Caco-2 (cell line): Measurements from ENCODE around the gene EDDM3A. TPM values are rescaled to one million over a fixed set of nuclear protein-coding genes. Genes with fewer than 3 reads are reported as not detected.
"Not testable (repeated sequence)": the region's sequence is repeated elsewhere in the genome, so short reads cannot be mapped to it uniquely, and the experiment has no call there.

ENCODE experiments used
- BruUV-seq: library from RNA; stranded (reverse); fragments of 400-500 nt; replicated peaks from 2 replicates; lab custom pipeline; 2021; lab: Mats Ljungman, UMichigan
- CTCF ChIA-PET: fragments of 300-600 bp; sonication (Branson Sonifier 250); formaldehyde crosslinking; loops from one replicate; lab custom pipeline; 2022; ENCODE audit warnings: antibody characterized with exemption; lab: Charles Lee
- POLR2A ChIA-PET: fragments of 300-600 bp; sonication (Branson Sonifier 250); formaldehyde crosslinking; loops from one replicate; lab custom pipeline; 2022; ENCODE audit warnings: antibody characterized with exemption; lab: Charles Lee
- DNase-seq, 2 experiments: peaks; one replicate each; pipeline versions ENCODE4 v3.0.0 to v3.0.0-alpha.2; 2020 to 2022
- H3K27me3 ChIP-seq: replicated peaks from 2 replicates; pipeline ENCODE4 v1.6.0; 2011; ENCODE audit warnings: low read length; ENCODE audit not compliant: control insufficient read depth, insufficient read depth
- H3K36me3 ChIP-seq: 2 replicates; pipeline ENCODE4 v1.5.1; 2011; ENCODE audit warnings: low read length; ENCODE audit not compliant: control insufficient read depth, insufficient read depth
- H3K4me1 ChIP-seq: fragments of 250-450 bp; sonication (Bioruptor Pico); 2 replicates; pipeline ENCODE4 v1.5.1; 2020; ENCODE audit warnings: mild to moderate bottlenecking
- H3K4me3 ChIP-seq: 2 replicates; pipeline ENCODE4 v1.5.1; 2011; ENCODE audit warnings: low read depth, mild to moderate bottlenecking, control low read depth, low read length
- H3K9me3 ChIP-seq: fragments of 250-450 bp; sonication (Bioruptor Pico); 2 replicates; pipeline ENCODE4 v1.5.1; 2020; ENCODE audit warnings: mild to moderate bottlenecking, moderate library complexity
- H3K27ac Mint-ChIP-seq: one replicate; pipeline ENCODE4 v1.8.0; 2022; ENCODE audit warnings: mixed read lengths; ENCODE audit not compliant: unreplicated experiment
- H3K27me3 Mint-ChIP-seq: one replicate; pipeline ENCODE4 v1.8.0; 2022; ENCODE audit warnings: mixed read lengths; ENCODE audit not compliant: insufficient read depth, unreplicated experiment
- H3K36me3 Mint-ChIP-seq: one replicate; pipeline ENCODE4 v1.8.0; 2022; ENCODE audit warnings: mild to moderate bottlenecking, mixed read lengths; ENCODE audit not compliant: insufficient read depth, unreplicated experiment
- H3K4me1 Mint-ChIP-seq: one replicate; pipeline ENCODE4 v1.8.0; 2022; ENCODE audit warnings: low read depth, mixed read lengths; ENCODE audit not compliant: unreplicated experiment
- H3K4me3 Mint-ChIP-seq: one replicate; pipeline ENCODE4 v1.8.0; 2022; ENCODE audit warnings: mild to moderate bottlenecking, moderate library complexity, mixed read lengths; ENCODE audit not compliant: unreplicated experiment
- H3K9me3 Mint-ChIP-seq: one replicate; pipeline ENCODE4 v1.8.0; 2022; ENCODE audit warnings: mixed read lengths; ENCODE audit not compliant: unreplicated experiment
- CTCF ChIP-seq, 2 experiments: fragments of 200-600 bp in 1 of 2; IDR thresholded peaks; 1 replicate in 1 of 2; 2 replicates in 1 of 2; pipeline versions ENCODE4 v1.5.1 to v1.8.0; 2011 to 2022; ENCODE audit warnings: antibody characterized with exemption in 1 of 2, control low read depth in 1 of 2, inconsistent platforms in 1 of 2, low read depth in 1 of 2, low read length in 1 of 2, mild to moderate bottlenecking in 1 of 2, moderate library complexity in 1 of 2; ENCODE audit not compliant: insufficient read depth in 1 of 2, severe bottlenecking in 1 of 2, unreplicated experiment in 1 of 2
- intact Hi-C: fragments of 100-400 bp; cut with micrococcal nuclease; formaldehyde crosslinking; loops from one replicate; pipeline ENCODE4 v1.10.0; 2022; ENCODE audit not compliant: unreplicated experiment
- total RNA-seq: library from RNA; stranded (reverse); gene quantifications from 2 replicates; pipeline ENCODE4 v1.2.3, GENCODE V29; 2022

Gene EDDM3A
- total RNA-seq, 1 experiment from 2014 or later = not detected

GRCh38 chr14:20720741-20721140 is 24.9 kb upstream of the EDDM3A start:
- Histone ChIP-seq H3K27me3 (no peaks in the 10 kb centered on the region), H3K36me3 (no peaks in the 10 kb centered on the region), H3K4me3 (no peak overlapping the region), H3K9me3 (no peaks in the 10 kb centered on the region), H3K4me1 (peaks cover 23% of the 10 kb centered on the region)
- BruUV-seq = no TSS peak
- ChIA-PET POLR2A (no interaction called here), CTCF (no interaction called here)
- no peaks in the 10 kb centered on the region for H3K27me3 Mint-ChIP-seq
- intact Hi-C loops = loop anchor here (2.0 kb wide), 1 partner anchor 14 kb away; no protein-coding TSS in a partner anchor
- peaks cover 22% of the 10 kb centered on the region for H3K4me1 Mint-ChIP-seq
- no peak overlapping the region for H3K4me3 Mint-ChIP-seq
- H3K27ac Mint-ChIP-seq = peak overlapping the region; percentile 92
- DNase-seq = no peak
- TF ChIP-seq CTCF (IDR thresholded peaks at IDR 0.05; ENCODE audit: insufficient read depth in 1 of 2, low read depth in 1 of 2, low read length in 1 of 2, severe bottlenecking in 1 of 2, unreplicated experiment in 1 of 2) = no peak
- peaks cover 17% of the 10 kb centered on the region for H3K9me3 Mint-ChIP-seq
- peaks cover 10% of the 10 kb centered on the region for H3K36me3 Mint-ChIP-seq

GRCh38 chr14:20722016-20722415 is 23.7 kb upstream of the EDDM3A start:
- Histone ChIP-seq H3K36me3 (no peaks in the 10 kb centered on the region), H3K4me3 (no peak overlapping the region), H3K27me3 (no peaks in the 10 kb centered on the region), H3K9me3 (no peaks in the 10 kb centered on the region), H3K4me1 (peaks cover 23% of the 10 kb centered on the region)
- ChIA-PET CTCF (no interaction called here), POLR2A (no interaction called here)
- TF ChIP-seq CTCF (IDR thresholded peaks at IDR 0.05; ENCODE audit: insufficient read depth in 1 of 2, low read depth in 1 of 2, low read length in 1 of 2, severe bottlenecking in 1 of 2, unreplicated experiment in 1 of 2) = no peak
- Mint-ChIP-seq H3K9me3 (peaks cover 15% of the 10 kb centered on the region), H3K36me3 (peaks cover 10% of the 10 kb centered on the region), H3K27ac (no peak overlapping the region), H3K4me3 (no peak overlapping the region), H3K27me3 (no peaks in the 10 kb centered on the region), H3K4me1 (peaks cover 22% of the 10 kb centered on the region)
- intact Hi-C loops = no loop called here
- no peak for DNase-seq
- no TSS peak for BruUV-seq

- no peak overlapping the region for H3K4me3 Mint-ChIP-seq
- intact Hi-C loops = no loop called here
- no peak overlapping the region for H3K27ac Mint-ChIP-seq
- H3K9me3 Mint-ChIP-seq = peaks cover under 1% of the 10 kb centered on the region
- H3K4me1 Mint-ChIP-seq = peaks cover 16% of the 10 kb centered on the region
- TF ChIP-seq CTCF (IDR thresholded peaks at IDR 0.05; ENCODE audit: insufficient read depth in 1 of 2, low read depth in 1 of 2, low read length in 1 of 2, severe bottlenecking in 1 of 2, unreplicated experiment in 1 of 2) = no peak
- no TSS peak for BruUV-seq
- no peaks in the 10 kb centered on the region for H3K36me3 ChIP-seq
- H3K27me3 Mint-ChIP-seq = no peaks in the 10 kb centered on the region
- ChIA-PET CTCF (interaction anchor here (0.6 to 1.0 kb wide), 2 partner anchors 10 to 113 kb away, joined by 3 to 4 read pairs; no protein-coding TSS in a partner anchor), POLR2A (no interaction called here)
- H3K4me1 ChIP-seq = peaks cover 21% of the 10 kb centered on the region
- H3K36me3 Mint-ChIP-seq = peaks cover 10% of the 10 kb centered on the region
- DNase-seq = no peak
- no peaks in the 10 kb centered on the region for H3K9me3 ChIP-seq
- no peaks in the 10 kb centered on the region for H3K27me3 ChIP-seq
- no peak overlapping the region for H3K4me3 ChIP-seq
Measured at GRCh38 chr14:20723488-20723887, 22.2 kb upstream of the EDDM3A start.

GRCh38 chr14:20726121-20726520 is 19.6 kb upstream of the EDDM3A start:
- intact Hi-C loops, H3K4me3 ChIP-seq, H3K4me3 Mint-ChIP-seq, H3K9me3 ChIP-seq, H3K9me3 Mint-ChIP-seq, CTCF ChIA-PET, H3K36me3 ChIP-seq, POLR2A ChIA-PET, H3K27ac Mint-ChIP-seq, H3K36me3 Mint-ChIP-seq, H3K4me1 Mint-ChIP-seq, BruUV-seq, H3K27me3 Mint-ChIP-seq, H3K4me1 ChIP-seq, H3K27me3 ChIP-seq, DNase-seq: not testable (repeated sequence)
